Measurements from ENCODE around the gene MTUS2.

The MTUS2 gene

GRCh38 chr13:28859717-28860116, 39.6 kb downstream of the MTUS2 start:
- DNase-seq = no peak

- no peak for DNase-seq
Measured at GRCh38 chr13:28864544-28864943, 44.4 kb downstream of the MTUS2 start.

- DNase-seq = no peak
Measured at GRCh38 chr13:28865149-28865744, 45.1 kb downstream of the MTUS2 start.

GRCh38 chr13:28865951-28866350, 45.8 kb downstream of the MTUS2 start:
- DNase-seq = no peak

- no peak for DNase-seq
Measured at GRCh38 chr13:28866932-28867331, 46.8 kb downstream of the MTUS2 start.

- DNase-seq = no peak
Measured at GRCh38 chr13:28867564-28867963, 47.4 kb downstream of the MTUS2 start.

- DNase-seq = no peak
Measured at GRCh38 chr13:28872427-28873176, 52.5 kb downstream of the MTUS2 start.

- no peak for DNase-seq
Measured at GRCh38 chr13:28875846-28876615, 55.9 kb downstream of the MTUS2 start.

GRCh38 chr13:28877408-28877807, 57.3 kb downstream of the MTUS2 start:
- no peak for DNase-seq

- DNase-seq = no peak
Measured at GRCh38 chr13:28885181-28885580, 65.0 kb downstream of the MTUS2 start.

- no peak for DNase-seq
Measured at GRCh38 chr13:28889086-28889732, 69.1 kb downstream of the MTUS2 start.

GRCh38 chr13:28890712-28891111, 70.6 kb downstream of the MTUS2 start:
- no peak for DNase-seq

- DNase-seq = no peak
Measured at GRCh38 chr13:28918030-28918429, 97.9 kb downstream of the MTUS2 start.

GRCh38 chr13:28922341-28922740, 102.2 kb downstream of the MTUS2 start:
- no peak for DNase-seq

- DNase-seq = no peak
Measured at GRCh38 chr13:28935104-28935503, 115.0 kb downstream of the MTUS2 start.

GRCh38 chr13:28942906-28943305, 122.8 kb downstream of the MTUS2 start:
- no peak for DNase-seq

- no peak for DNase-seq
Measured at GRCh38 chr13:28953714-28954418, 133.7 kb downstream of the MTUS2 start.

GRCh38 chr13:28954419-28954725, 134.2 kb downstream of the MTUS2 start:
- no peak for DNase-seq

GRCh38 chr13:28954810-28955209, 134.7 kb downstream of the MTUS2 start:
- DNase-seq = no peak

GRCh38 chr13:28955264-28955966, 135.3 kb downstream of the MTUS2 start:
- no peak for DNase-seq

- DNase-seq = no peak
Measured at GRCh38 chr13:28958018-28958417, 137.9 kb downstream of the MTUS2 start.

- DNase-seq = no peak
Measured at GRCh38 chr13:28958441-28958840, 138.3 kb downstream of the MTUS2 start.

Measured in NCI-H345 (cell line).